Mammary epithelial cell (primary cell): ENCODE data around the gene WSCD2.

Source experiments
- CTCF ChIP-seq, 2 donors: IDR thresholded peaks in 1 of 2; conservative IDR thresholded peaks in 1 of 2; 2 replicates each; pipeline ENCODE4 v1.5.1; 2011 to 2012; ENCODE audit warnings: inconsistent platforms in 2 of 2, low read length in 2 of 2, mild to moderate bottlenecking in 2 of 2, control low read depth in 1 of 2, low read depth in 1 of 2; ENCODE audit not compliant: insufficient read depth in 1 of 2; ENCODE audit errors: extremely low read depth in 1 of 2
- EZH2 ChIP-seq: IDR thresholded peaks from 2 replicates; pipeline ENCODE4 v1.6.1; 2012; ENCODE audit warnings: low read length, inconsistent platforms, borderline replicate concordance

- no peak for TF ChIP-seq CTCF (conservative IDR thresholded peaks at IDR 0.05 in 1 of 2, IDR thresholded peaks at IDR 0.05 in 1 of 2; ENCODE audit: extremely low read depth in 1 of 2, insufficient read depth in 1 of 2, low read depth in 1 of 2, low read length in 2 of 2)
- no peak for TF ChIP-seq EZH2
Observed at GRCh38 chr12:108253540-108253939, 124.5 kb downstream of the WSCD2 start.
